NCI-H2107 treated with DMSO at 0.1 percent for 48 hours (cell line): Measurements from ENCODE around the gene CYS1.
"Not testable (repeated sequence)": the region's sequence is repeated elsewhere in the genome, so short reads cannot be mapped to it uniquely, and the experiment has no call there.

Experiments used
- DNase-seq: peaks from one replicate; lab custom pipeline; 2025; ENCODE audit not compliant: unreplicated experiment; lab: John Stamatoyannopoulos, UW

The CYS1 gene

DNA sequence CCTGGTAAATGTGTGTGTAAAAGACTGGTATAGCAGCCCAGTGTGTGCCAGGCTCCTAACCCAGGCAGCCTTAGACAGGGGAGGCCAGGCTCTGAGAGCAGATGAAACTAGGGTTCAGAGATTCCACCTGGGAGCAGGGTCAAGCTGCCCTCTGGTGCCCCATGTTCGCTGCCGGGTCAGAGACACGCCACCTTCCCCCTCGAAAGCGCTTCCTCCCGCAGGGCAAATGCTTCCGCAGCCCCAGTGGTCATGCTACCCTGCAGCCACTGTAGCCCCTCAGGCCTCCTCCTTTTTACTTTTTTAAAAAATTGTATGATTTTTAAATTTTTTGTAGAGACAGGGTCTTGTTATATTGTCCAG is 47.5 kb downstream of the CYS1 start:
- DNase-seq = no peak

DNA sequence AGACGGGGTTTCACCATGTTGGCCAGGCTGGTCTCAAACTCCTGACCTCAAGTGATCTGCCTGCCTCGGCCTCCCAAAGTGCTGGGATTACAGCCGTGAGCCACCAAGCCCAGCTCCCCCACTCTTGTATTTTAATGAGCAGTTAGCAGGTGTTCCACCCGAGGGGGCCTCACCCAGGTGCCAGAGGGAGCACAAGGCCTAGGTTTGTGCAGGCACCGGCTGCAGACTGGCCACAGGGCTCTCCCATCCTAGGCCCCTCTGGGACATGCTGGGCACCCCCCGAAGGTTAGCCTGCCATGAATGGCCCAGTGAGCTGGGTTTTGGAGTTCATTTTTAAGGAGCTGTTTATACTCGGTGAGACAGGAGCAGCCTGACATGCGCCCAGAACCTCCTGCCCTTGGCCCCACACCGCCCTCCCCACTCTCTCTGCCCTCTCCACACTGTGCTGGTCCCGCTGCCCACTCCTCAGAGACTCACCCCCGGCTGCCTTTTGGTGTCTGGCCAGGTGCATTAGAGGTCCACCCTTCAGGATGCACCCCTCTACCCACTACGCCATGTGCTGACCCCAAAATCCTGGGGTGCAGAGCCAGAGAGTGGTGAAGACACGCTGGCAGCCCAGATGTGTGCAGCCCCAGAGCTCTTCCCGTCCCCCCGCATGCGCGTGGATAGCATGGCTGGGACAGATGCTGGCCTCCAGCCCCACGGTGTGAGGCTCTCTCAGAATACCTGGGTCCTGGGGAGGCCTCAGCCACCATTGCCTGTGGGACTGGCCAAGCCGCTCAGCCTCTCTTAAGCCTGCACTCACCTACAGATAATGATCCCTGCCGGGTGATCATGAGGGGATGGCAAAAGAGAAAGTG is 48.1 kb downstream of the CYS1 start:
- DNase-seq = no peak

DNA sequence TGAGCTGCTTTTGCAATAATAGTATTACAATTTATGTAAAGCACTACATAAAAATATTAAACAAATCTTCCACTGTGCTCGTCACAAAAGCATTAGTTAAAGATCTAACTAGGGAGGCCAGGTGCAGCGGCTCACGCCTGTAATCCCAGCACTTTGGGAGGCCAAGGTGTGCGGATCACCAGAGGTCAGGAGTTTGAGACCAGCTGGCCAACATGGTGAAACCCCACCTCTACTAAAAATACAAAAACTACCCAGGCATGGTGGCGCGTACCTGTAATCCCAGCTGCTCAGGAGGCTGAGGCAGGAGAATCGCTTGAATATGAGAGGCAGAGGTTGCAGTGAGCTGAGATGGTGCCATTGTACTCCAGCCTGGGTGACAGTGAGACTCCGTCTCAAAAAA is 49.4 kb downstream of the CYS1 start:
- not testable (repeated sequence) for DNase-seq

DNA sequence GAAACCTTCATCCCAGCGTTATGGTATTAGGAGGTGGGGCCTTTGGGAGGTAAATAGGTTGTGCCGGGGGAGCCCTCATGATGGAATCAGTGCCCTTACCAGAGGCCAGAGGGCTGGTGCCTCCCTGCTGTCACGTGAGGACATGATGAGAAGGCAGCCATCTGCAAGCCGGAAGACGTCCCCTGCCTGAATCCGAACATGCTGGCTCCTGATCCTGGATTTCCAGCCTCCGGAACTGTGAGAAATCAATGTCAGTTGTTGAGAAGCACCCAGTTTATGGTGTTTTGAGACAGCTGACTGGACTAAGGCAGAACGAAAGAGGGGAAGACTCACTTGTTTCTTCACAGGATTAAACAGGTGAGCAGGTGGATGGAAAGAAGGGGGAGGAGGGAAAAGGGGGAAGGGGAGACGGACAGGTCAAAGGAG is 49.9 kb downstream of the CYS1 start:
- DNase-seq = no peak

DNA sequence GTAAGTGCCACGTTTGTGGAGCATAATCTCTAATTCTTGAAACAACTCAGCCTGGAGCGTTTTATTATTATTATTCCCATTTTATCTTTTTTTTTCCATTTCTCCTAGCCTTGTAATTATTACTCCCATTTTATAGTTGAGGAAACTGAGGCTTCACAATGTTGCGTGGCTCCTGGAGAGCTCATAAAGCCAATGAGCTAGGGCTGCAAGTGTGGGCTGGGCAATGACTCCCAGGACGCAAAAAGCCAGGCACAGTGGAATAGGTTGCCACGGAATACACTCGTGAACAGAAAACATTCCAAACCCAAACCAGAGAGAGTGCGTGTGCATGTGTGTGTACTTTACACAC is 50.4 kb downstream of the CYS1 start:
- no peak for DNase-seq

DNA sequence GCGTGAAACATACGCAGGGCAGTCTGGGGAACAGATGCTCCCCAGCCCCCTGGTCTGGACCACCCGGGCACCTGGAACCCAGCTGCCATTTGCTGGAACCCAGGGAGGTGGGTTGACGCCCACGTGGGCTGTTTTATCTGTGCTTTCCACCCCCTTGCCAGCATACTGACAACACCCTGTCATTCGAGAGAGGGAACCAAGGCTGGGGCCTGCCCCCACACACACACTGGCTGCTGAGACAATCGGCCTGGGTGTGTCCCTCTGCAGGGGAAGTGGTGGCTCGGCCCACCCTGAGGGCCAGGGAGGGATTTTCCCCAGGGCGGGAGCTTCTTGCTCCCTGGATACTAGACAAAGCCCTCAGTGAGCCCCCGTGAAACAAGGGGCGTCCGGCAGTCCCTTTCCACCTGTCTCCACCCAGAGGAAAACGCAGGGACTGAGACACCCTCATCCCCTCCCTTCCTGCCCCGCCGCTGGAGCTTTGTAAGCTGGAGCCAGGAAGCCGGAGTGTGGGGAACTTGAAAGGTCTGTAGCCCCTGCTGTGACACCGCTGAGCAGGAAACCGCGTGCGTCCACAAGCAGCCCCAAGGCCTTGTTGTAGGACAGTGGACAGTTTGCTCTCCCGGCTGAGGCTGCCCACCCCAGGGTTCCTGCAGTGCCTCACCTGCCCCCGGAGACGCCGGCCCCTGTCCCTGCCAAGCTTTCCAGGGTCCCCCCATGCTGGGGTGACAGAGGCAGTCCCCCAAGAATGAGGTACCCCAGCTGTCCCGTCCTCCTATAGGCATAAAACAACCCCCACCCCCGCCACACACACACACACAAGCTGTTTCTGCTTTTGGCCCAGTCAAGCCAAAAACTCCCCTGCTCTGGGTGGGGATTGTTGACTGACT is 51.0 kb downstream of the CYS1 start:
- no peak for DNase-seq

DNA sequence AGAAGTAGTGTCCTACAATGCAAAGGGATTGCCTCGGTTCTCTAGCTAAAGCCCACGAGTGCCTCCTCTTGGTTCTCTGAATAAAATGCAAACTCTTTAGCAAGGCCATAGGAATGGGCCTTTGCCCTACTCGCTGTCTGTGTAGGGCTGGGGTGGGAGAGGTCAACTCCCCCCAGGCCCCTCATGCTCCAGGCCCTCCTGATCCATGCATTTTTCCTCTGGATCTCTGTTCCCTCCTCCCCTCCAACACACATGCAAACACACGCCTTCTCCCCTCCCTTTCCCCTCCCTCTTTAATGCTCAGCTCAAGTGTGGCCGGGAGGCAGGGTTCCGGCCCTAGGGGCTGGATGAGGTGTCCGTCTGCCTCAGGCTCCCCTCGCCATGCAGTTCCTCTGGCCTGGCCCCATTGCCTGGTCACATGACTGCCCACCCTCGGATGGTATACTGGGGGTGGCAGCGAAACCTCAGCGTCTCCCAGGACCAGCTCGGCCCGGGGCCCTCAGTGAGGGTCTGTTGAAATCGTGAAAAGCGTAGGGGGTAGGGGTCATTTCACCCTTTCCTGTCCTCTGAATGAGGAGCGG is 51.7 kb downstream of the CYS1 start:
- no peak for DNase-seq

DNA sequence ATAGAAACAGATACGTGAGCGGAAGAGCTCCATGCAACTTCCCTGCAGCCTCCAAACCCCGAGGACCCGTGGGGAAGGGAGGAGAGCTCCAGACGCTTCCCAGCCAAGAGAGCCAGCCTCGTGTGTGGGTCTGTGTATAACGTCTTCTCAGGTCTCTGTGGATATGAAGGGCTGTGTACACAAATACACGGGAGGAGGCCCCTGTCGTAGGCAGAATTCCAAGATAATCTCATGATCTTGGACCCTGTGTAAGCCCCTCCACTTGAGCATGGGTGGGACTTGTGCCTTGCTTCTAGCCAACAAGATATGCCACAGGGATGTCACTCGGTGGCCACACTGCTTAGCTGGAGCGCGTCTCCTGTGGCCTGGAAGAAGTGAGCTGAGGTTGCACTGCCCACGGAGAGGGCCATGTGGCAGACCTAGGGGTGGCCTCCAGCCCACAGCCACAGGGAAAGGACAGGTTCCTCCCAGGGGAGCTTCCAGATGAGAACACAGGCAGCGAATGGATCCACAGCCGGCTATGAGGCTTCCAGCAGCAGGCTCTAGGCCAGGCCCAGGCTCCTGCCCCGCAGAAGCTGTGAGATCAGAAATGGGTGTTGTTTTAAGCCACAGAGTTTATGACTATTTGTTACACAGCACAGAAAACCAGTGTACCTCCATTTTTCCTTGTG is 52.4 kb downstream of the CYS1 start:
- DNase-seq = no peak

DNA sequence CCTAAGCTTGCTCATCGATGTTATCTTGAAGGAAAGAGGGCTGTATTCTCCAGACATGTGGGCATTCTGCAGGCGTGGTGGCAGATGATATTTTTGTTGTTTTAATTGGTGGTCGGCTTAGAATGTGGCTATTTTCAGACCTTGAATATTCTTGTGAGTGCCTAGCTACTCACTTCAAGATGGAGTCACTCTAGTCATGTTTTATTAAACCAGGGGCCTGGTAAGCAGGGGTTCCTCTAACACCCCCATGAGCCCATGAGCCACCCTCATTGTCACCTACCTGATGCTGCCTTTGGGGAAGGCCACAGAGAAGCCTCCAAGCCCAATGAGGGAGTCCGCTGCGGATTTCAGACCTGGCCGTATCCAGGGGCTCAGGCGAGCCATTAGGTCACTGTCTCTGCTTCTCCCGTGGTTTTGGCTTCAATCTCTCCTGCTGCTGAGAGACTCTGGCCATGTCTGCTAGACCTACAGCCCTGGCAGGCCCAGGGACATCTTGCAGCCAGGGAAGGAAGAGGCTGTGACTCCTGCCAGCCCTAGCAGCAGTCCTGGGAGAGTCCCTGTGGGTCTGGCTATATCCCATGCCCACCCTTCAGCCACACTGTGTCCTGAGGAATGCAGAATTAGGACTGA is 53.2 kb downstream of the CYS1 start:
- DNase-seq = no peak

DNA sequence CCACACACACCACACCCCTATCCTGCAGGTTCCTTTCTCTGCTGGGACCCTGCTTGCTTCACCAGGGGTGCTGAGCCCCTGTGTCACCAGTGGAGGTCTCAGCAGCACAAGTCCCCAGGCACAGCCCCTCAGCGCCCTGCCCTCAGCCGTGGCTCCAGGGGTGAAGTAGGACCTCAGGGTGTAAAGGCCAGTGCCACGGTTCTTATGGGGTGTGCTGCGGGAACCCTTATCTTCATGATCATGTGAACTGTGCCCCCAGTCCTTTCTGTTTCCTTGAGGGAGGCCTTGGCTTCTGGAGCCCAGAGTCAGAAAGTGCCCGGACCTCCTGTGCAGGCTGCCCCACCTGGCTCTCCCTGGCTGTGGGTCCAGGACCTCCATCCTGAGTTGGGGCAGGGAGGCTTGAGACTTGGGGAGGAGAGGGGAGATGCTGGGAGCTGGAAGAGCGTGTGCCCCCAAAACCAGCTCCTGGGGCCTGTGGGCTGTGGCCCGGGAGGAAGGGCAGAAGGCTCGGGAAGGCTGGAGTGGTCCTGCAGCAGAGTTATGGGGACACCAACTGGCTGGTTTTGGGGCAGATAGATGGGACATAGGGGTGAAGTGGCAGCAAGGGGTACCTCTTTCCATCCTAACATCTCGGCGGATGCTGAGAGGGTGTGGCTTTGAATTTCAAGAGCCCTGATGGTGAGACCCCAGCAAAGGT is 57.1 kb downstream of the CYS1 start:
- DNase-seq = no peak

DNA sequence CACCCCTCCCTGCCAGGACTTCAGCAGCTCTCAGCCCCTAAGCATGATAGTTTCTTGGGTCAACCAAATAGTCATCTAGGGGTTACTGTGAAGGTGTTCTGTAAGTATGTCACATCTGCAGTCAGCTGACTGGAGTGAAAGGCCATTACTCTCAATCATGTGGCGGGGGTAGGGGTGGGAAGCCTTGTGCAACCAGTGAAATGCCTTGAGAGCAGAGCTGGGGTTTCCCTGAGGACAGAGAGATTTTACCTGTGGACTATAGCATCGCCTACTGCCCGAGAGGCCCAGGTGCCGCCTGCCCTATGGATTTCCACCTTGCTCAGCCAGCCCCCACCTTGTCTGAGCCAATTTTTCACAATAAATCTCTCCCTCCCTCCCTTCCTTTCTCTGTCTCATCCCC is 57.8 kb downstream of the CYS1 start:
- DNase-seq = no peak

DNA sequence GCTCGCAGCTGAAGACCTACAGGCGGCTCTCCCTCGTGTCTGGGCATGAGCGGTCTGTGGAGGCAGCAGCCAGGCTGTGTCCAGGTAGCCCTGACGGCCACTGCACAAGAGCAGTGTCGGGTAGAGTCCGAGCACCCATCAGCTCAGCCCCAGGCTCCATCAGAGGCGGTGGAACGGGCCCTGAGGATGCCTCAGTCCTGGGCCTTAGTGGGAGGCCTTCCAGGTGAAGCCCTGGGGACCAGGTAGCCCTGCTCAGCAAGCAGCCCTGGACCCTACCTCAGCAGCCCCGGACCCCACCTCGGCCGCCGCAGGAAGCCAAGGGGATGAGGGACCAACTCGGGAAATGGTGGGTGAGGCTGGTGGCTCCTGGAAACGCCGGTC is 58.2 kb downstream of the CYS1 start:
- no peak for DNase-seq

DNA sequence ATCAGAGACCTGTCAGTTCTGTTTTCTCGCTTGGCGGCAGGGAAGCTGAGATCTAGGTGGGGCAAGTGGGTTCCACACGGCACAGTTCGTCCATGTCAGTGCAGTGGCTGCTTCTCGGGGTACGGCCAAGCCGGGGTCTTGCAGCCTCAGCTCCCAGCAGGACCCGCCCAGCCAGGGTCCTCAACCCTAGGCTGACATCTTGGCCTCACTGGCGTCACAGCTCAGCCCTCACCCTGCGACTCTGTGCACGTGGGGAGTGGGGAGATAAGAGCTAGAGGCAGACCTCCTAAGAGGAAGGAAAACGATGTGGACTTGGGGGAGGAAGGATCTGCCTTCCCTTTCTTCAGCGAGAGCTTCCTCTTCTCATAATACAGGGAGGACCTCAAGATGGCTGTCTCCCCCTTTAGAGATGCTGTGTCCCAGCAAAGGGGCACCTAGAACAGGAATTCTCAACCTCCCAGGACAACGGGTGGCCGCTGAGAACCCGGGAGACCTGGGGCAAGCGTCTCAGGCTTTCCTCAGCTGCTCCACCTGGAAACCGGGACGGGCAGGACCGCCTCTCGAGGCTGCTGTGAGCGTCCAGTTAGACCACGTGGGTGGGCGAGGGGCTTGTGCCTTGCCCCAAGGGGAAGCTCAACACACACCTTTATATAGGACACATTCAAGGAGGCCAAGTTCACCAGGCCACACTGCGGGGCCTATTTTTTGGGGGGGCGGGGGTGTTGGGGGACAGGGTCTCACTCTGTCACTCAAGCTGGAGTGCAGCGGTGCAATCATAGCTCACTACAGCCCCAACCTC is 60.4 kb downstream of the CYS1 start:
- DNase-seq = no peak

DNA sequence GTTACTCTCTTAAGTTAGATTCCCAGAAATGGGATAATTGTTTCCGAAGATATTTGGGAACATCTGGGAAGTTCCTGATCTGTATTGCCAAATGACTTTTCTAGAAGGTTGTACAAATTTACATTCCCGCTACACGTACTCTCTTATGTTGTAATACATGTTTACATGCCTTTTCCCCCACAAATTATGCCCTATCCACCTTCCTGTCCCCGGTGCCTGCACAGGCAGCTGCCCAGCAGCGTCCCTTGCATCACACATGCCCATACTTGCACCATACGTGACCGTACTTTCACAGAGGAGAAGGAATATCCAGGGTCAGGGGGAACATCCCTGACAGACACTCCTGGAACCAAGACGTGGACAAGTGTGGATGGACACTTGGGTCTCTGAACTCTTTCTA is 61.0 kb downstream of the CYS1 start:
- no peak for DNase-seq

DNA sequence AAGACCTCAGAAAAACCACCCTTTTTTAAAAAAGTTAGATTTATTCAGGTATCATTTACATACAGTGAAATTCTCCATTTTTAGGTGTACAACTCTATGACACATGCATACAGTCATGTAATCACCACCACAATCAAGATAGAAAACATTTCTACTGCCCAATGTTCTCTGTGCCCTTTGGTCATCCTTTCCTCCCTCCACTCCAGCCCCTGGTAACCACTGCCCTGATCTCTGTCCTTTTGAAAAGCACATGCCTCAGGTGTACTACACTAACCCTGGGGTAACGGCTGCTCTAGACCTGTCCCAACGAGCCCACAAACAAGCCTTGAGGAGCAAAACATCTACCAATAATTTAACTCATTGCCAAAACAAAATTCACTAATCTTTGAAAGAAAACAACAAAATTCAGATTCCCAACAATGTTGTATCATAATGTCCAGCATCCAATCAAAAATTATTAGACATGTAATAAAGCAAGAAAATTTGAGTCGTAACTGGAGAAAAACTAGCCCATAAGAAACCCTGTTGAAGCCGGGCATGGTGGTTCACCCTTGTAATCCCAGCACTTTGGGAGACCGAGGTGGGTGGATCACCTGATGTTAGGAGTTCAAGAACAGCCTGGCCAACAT is 62.8 kb downstream of the CYS1 start:
- no peak for DNase-seq

DNA sequence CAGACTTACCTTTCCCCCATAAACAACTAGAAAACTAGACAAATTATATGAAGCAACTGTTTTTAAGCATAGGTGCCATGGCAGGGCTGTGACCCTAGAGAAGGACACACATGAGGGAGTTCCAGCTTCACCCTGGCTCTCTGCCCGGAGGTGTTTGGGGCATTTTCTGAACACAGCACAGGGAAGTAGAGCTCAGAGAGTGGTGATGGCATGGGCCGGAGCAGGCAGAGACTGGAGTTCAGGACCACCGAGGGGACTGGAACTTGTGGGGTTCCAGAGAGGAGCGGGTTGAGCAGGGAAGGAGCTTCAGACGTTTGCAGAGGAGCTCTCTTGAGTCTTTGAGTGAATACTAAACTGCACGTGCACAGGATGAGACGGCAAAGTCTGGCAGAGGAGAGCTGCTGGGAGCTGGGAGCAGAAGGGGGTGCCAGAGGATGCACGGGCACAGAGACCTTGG is 63.4 kb downstream of the CYS1 start:
- no peak for DNase-seq

DNA sequence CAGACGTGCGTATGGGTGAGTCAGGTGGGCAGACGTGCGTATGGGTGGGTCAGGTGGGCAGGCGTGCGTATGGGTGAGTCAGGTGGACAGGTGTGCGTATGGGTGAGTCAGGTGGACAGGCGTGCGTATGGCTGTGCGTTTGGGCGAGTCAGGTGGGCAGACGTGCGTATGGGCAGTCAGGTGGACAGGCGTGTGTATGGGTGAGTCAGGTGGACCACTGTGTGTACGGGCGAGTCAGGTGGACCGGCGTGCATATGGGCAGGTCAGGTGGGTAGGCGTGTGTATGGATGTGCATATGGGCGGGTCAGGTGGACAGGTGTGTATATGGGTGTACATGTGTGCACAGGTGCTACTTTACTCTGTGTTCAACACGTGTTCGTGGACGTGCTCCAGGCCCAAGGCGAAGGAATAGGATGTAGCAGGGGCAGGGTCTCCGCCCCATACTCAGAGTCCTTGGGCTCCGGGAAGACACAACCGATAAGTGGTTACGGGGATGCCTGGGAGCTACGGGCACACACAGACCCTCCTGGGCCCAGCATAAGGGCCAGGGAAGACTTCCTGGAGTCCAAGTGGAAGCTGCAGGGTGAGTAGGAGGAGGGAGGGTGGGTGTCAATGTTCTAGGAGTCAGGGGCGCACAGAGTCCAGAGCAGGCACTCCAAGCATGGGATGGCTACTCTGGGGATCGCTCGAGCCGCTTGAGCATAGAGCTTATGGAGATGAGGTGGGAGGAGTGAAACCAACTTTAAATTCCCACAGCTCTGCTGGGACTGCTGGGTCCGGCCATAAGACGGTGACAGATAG is 64.0 kb downstream of the CYS1 start:
- DNase-seq = no peak

DNA sequence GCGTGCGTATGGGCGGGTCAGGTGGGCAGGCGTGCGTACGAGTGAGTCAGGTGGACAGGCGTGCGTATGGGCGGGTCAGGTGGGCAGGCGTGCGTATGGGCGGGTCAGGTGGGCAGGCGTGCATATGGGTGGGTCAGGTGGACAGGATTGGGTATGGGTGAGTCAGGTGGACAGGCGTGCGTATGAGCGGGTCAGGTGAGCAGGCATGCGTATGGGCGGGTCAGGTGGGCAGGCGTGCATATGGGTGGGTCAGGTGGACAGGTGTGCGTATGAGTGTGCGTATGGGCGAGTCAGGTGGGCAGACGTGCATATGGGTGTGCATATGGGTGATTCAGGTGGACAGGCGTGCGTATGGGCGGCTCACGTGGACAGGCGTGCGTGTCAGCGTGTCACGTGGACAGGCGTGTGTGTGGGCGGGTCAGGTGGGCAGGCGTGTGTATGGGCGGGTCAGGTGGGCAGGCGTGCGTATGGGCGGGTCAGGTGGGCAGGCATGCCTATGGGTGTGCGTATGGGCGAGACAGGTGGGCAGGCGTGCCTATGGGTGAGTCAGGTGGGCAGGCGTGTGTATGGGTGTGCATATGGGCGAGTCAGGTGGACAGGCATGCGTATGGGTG is 64.7 kb downstream of the CYS1 start:
- not testable (repeated sequence) for DNase-seq
